GM18498 (cell line): ENCODE results near the gene TCFL5.
"Not testable (repeated sequence)": the region's sequence is repeated elsewhere in the genome, so short reads cannot be mapped to it uniquely, and the experiment has no call there.

Experiments
- ATAC-seq: cut with Tn5 transposase; IDR thresholded peaks from one replicate; pipeline ENCODE4 v1.9.1; 2021; ENCODE audit warnings: mild to moderate bottlenecking, moderate library complexity; ENCODE audit not compliant: unreplicated experiment

Gene TCFL5

DNA sequence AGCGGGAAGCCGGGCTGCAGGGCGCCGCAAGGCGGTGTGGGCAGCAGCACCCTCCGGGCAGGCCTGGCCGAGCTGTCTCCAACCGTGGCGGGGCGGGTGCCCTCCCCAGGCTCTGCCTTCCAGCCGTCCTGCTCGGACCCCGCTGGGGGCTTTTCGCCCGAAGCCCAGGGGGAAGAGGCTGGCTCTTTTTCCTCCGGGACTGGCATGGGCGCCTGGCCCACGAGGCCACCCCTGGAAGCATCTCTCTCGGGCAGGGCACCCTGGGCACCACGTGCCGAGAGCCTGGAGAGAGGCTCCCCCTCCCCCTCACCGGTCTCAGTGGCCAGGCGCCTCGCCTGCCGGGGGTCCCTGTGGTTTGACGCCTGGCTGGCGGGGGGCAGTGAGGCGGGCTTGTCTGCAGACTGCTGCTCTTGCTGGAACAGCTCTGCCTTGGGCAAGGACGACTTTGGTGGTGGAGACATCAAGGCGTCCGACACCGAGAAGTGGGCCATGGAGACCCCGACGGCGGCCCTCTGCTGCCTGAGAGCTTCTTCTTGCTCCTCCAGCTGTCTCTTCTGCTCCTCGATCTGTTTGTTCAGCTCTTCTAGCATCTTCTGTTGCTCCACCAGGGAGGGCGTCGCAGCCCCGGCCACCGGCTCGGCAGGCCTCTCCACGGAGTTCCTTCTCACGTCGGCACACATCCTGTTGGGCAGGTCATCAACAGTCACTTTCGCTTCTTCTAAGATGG lies 19.5 kb upstream of the TCFL5 start:
- ATAC-seq, result no peak

GRCh38 chr20:62880147-62880934 lies 18.7 kb upstream of the TCFL5 start:
- no peak for ATAC-seq

DNA sequence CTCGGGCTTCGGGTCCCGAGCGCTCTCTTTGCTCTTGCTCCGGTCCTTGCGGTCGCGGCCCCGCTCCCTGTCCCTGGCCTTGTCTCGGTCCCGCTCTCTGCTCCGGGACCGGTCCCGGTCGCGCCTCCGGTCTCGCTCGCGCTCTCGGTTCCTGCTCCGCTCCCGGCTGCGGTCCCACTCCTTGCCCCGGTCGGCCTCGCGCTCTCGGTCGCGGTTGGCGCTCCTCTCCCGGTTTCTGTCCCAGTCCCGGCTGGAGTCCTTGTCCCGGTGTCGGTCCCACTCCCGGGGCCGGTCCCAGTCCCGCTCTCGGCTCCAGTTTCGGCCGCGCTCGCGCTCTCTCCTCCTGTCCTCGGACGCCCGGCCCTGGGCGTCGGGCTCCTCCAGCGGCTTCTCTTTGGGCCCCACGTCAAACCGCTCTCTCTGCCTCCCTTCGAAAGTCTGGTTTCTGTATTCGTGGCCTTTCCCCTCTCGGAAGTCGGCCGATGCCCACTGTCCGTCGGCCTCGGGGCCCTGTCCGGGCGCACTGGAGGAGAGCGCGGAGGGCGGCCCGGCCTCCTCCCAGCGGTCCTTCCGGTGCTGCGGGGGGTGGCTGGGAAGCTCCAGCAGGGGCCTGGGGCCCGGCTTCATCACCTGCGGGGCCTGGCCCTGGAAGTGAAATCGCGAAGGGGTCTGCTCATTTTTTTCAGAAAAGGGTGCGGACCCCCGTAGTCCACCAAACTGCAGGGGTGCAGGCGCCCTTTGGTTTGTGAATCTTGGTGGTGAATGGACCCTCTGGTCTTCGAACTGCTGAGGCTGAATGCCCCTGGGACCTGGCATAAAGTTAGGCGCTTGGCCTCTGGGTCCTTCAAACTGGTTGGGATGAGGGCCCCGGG lies 17.9 kb upstream of the TCFL5 start:
- ATAC-seq, result no peak

DNA sequence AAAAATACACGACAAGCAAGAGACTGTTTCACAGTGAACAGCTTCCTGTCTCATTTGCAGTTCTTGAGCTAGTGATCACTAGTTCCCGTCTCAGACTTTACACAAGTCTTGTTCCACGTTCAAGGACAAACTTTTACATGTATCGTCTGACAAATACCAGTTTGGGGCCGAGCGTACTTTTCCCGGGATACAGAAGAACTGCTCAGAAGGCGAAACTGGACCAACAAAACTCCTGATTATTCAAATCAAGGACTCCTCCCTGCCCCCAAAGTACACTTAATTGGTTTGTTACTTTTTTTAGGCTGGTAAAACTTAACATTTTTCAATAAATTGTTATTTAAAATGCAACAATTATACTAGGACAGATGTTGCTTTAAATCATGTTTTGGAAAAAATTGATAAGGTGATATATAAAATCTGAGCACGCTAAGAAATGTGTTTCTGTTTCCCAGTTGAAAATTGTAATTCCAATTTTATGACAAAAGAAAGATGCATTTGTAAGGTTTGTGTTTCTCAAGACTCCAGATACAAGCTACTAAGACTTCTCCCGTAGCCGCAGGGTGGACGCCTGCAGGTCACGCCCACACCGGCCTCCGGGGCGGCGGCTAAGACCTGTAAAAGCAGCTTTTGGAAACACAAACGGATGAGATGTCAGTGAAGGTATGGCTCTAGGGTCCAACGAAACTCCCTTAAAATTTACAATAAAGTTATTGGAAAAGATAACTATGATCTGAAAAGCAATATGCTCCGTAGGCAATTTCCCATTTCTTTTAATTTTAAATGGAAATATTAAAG lies 16.8 kb upstream of the TCFL5 start:
- ATAC-seq, result no peak

DNA sequence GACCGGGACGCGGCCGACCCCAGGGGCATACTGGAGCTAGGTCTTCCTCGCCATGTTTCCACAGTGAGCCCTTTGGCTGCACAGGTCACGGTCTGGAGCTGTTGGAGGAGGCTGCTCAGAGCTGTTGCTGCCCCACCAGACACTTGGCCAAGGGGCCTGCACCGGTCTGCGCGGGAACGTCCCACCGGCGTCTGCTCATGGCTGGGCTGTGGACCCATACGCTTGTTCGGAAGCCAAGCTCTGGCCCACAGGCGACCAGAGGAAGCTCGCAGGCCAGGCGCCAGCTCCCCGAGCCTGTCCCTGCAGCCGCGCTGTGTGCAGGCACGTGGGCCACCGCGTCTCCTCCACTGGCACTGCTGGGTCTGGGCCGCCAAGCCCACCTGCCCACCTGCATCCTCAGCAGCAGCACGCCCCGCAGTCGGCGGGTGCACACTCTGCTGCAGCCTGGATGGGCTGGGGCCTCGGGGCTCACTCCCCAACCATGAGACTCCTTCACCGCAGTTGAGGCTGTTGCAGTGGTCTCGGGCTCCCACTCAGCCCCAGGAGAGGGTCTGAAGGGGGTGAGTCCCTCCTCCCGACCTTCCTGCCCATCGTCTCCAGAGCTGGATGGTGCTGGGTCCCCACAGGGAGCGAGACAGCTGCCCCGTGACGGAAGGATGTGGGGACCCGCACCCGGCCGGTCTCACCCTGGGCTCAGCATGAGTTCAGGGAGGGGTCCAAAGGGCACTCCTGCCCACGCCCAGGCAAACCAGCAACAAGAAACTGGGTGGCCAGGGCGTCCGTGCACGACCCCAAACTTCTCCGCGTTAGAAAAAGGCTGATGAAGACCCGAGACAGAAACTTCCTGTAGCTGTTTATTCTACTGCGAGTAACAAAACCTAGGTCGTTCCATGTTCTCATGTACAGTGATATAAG lies 15.5 kb upstream of the TCFL5 start:
- ATAC-seq, result no peak

DNA sequence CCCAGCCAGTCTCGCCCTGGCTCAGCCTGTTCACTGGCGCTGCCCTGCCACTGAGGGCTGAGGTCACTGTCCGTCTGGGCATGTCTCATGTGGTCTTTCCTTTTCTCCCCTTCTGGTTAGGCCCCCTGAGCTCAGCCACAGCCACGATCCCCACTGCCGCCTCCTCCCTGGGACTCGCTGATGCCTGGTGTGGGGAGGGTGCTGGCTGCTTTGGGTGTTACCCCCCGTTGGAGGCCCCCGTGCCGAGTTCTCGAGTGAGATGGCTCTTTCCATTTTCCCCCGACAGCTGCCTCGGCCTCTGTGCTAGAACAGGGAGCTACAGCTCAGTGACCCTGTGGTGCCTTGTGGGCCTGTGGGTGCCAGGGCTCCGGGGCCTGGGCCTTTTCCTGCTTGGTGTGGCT lies 14.9 kb upstream of the TCFL5 start:
- ATAC-seq, result no peak

- no peak for ATAC-seq
Measured at GRCh38 chr20:62875419-62876361, 14.1 kb upstream of the TCFL5 start.

GRCh38 chr20:62874964-62875344 lies 13.3 kb upstream of the TCFL5 start:
- no peak for ATAC-seq

GRCh38 chr20:62873681-62874031 lies 12.0 kb upstream of the TCFL5 start:
- not testable (repeated sequence) for ATAC-seq

GRCh38 chr20:62873280-62873679 lies 11.7 kb upstream of the TCFL5 start:
- ATAC-seq, result no peak

DNA sequence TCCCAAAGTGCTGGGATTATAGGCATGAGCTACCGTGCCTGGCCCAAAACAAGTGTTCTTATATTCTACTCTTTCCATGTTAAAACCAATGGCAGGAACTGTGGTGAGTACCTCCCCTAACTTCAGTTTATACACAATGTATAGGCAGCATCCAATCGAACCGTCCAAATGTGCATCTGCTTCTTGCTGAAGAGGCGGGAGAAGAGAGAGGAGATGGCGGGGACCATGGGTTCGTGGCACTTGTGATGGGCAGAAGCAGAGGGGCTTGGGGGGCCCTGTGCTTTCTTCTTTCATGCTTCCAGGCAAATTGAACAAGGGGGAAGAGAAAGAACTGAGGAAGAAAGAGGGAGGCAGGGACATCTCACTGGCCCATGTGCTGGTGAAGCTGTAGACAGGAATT lies 11.2 kb upstream of the TCFL5 start:
- ATAC-seq, result no peak

GRCh38 chr20:62872184-62872847 lies 10.7 kb upstream of the TCFL5 start:
- ATAC-seq, result no peak

- ATAC-seq, result no peak
Measured at GRCh38 chr20:62864207-62864606, 2.6 kb upstream of the TCFL5 start.

GRCh38 chr20:62860924-62861691 lies 514 bp downstream of the TCFL5 start:
- peak; percentile 38 for ATAC-seq

GRCh38 chr20:62860391-62860923 lies 1.2 kb downstream of the TCFL5 start:
- peak; percentile 18 for ATAC-seq

DNA sequence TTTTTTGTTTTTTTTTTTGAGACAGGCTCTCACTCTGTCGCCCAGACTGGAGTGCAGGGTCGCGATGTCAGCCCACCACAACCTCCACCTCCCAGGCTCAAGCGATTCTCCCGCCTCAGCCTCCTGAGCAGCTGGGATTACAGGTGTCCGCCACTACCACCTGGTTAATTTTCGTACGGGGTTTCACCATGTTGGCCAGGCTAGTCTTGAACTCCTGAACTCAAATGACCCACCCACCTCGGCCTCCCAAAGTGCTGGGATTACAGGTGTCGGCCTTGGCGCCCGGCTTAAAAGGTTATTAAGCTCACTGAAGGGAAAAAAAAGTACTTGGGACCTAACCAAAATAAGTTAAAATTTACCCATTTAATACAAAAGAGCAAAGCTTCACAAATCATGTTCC lies 1.9 kb downstream of the TCFL5 start:
- no peak for ATAC-seq
